HG03442 (cell line): ENCODE measurements around the gene FOXP1.

Experiments used
- ATAC-seq: cut with Tn5 transposase; IDR thresholded peaks from one replicate; pipeline ENCODE4 v1.9.1; 2021; ENCODE audit warnings: mild to moderate bottlenecking, moderate library complexity; ENCODE audit not compliant: unreplicated experiment

The FOXP1 gene

GRCh38 chr3:71583566-71584393 is at the start of gene FOXP1:
Gene FOXP1, minus strand, starts transcription at chr3:71583728. Its CDS starts 385,347 bp downstream, at chr3:71198381.
- peak; percentile 44 for ATAC-seq

- no peak for ATAC-seq
Observed at GRCh38 chr3:71629711-71630110, 46.2 kb upstream of the FOXP1 start.

- no peak for ATAC-seq
Observed at GRCh38 chr3:71629289-71629688, 45.8 kb upstream of the FOXP1 start.

GRCh38 chr3:71628522-71628921 is 45.0 kb upstream of the FOXP1 start:
- ATAC-seq: no peak

- no peak for ATAC-seq
Observed at GRCh38 chr3:71625676-71626075, 42.1 kb upstream of the FOXP1 start.

- no peak for ATAC-seq
Observed at GRCh38 chr3:71621825-71622537, 38.5 kb upstream of the FOXP1 start.

- ATAC-seq: no peak
Observed at GRCh38 chr3:71618538-71618937, 35.0 kb upstream of the FOXP1 start.

- ATAC-seq: no peak
Observed at GRCh38 chr3:71616571-71617021, 33.1 kb upstream of the FOXP1 start.

GRCh38 chr3:71614869-71615268 is 31.3 kb upstream of the FOXP1 start:
- ATAC-seq: no peak

GRCh38 chr3:71614426-71614825 is 30.9 kb upstream of the FOXP1 start:
- ATAC-seq: no peak

- no peak for ATAC-seq
Observed at GRCh38 chr3:71611099-71611498, 27.6 kb upstream of the FOXP1 start.

GRCh38 chr3:71607364-71607763 is 23.8 kb upstream of the FOXP1 start:
- no peak for ATAC-seq

GRCh38 chr3:71606582-71606981 is 23.1 kb upstream of the FOXP1 start:
- ATAC-seq: no peak

- ATAC-seq: no peak
Observed at GRCh38 chr3:71602256-71602655, 18.7 kb upstream of the FOXP1 start.

- no peak for ATAC-seq
Observed at GRCh38 chr3:71601811-71602210, 18.3 kb upstream of the FOXP1 start.

GRCh38 chr3:71600646-71601288 is 17.2 kb upstream of the FOXP1 start:
- no peak for ATAC-seq

- ATAC-seq: no peak
Observed at GRCh38 chr3:71599416-71599815, 15.9 kb upstream of the FOXP1 start.

GRCh38 chr3:71598292-71598691 is 14.8 kb upstream of the FOXP1 start:
- no peak for ATAC-seq

- ATAC-seq: no peak
Observed at GRCh38 chr3:71597286-71597685, 13.8 kb upstream of the FOXP1 start.

- ATAC-seq: no peak
Observed at GRCh38 chr3:71593106-71593505, 9.6 kb upstream of the FOXP1 start.

- no peak for ATAC-seq
Observed at GRCh38 chr3:71591101-71591500, 7.6 kb upstream of the FOXP1 start.

GRCh38 chr3:71589132-71589531 is 5.6 kb upstream of the FOXP1 start:
- ATAC-seq: no peak
